LNCaP clone FGC (cell line): ENCODE data around the gene IKZF1.

Experiments used
- DNase-seq: peaks from one replicate; pipeline ENCODE4 v3.0.0-alpha.2; 2011; ENCODE audit warnings: low read depth
- H3K4me3 ChIP-seq: 2 replicates; pipeline ENCODE4 v1.5.1; 2011; ENCODE audit warnings: mild to moderate bottlenecking, low read depth, low read length, control low read depth
- CTCF ChIP-seq: IDR thresholded peaks from 2 replicates; pipeline ENCODE4 v1.5.1; 2012; ENCODE audit warnings: mild to moderate bottlenecking; ENCODE audit not compliant: control insufficient read depth, insufficient read depth; ENCODE audit errors: extremely low read depth

IKZF1 gene

DNA sequence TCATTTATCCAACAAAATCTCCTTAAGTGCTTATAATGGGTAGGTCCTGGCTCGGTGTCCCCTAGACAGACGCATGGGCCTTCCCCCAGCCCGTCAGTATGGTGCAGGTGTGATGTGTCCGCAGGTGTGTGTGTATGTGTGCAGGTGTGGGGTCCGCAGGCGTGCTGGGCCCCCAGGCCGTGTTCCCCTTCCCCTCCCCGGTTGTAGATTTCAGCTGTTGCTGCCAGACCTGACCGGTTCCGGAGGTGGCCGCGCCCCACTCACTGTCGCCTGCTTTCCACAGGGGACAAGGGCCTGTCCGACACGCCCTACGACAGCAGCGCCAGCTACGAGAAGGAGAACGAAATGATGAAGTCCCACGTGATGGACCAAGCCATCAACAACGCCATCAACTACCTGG is 95.1 kb downstream of the IKZF1 start:
- no peak for TF ChIP-seq CTCF
- DNase-seq = no peak
- H3K4me3 ChIP-seq = no peak overlapping the region

DNA sequence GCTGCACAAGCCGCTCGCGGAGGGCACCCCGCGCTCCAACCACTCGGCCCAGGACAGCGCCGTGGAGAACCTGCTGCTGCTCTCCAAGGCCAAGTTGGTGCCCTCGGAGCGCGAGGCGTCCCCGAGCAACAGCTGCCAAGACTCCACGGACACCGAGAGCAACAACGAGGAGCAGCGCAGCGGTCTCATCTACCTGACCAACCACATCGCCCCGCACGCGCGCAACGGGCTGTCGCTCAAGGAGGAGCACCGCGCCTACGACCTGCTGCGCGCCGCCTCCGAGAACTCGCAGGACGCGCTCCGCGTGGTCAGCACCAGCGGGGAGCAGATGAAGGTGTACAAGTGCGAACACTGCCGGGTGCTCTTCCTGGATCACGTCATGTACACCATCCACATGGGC is 95.6 kb downstream of the IKZF1 start:
- TF ChIP-seq CTCF = no peak
- DNase-seq = no peak
- H3K4me3 ChIP-seq = no peak overlapping the region

DNA sequence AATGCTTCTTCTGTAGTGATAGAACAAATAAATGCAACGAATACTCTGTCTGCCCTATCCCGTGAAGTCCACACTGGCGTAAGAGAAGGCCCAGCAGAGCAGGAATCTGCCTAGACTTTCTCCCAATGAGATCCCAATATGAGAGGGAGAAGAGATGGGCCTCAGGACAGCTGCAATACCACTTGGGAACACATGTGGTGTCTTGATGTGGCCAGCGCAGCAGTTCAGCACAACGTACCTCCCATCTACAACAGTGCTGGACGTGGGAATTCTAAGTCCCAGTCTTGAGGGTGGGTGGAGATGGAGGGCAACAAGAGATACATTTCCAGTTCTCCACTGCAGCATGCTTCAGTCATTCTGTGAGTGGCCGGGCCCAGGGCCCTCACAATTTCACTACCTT is 99.9 kb downstream of the IKZF1 start:
- no peak for DNase-seq
- no peak for TF ChIP-seq CTCF
- H3K4me3 ChIP-seq = no peak overlapping the region

- no peak overlapping the region for H3K4me3 ChIP-seq
- DNase-seq = no peak
- no peak for TF ChIP-seq CTCF
Observed at GRCh38 chr7:50405221-50405620, 100.7 kb downstream of the IKZF1 start.

GRCh38 chr7:50406935-50407334 is 102.4 kb downstream of the IKZF1 start:
- H3K4me3 ChIP-seq = no peak overlapping the region
- DNase-seq = no peak
- TF ChIP-seq CTCF = no peak

GRCh38 chr7:50409856-50410745 is 105.6 kb downstream of the IKZF1 start:
- H3K4me3 ChIP-seq = no peak overlapping the region
- no peak for TF ChIP-seq CTCF
- no peak for DNase-seq

GRCh38 chr7:50411332-50411731 is 106.8 kb downstream of the IKZF1 start:
- H3K4me3 ChIP-seq = no peak overlapping the region
- TF ChIP-seq CTCF = no peak
- no peak for DNase-seq
